Natural killer cell (primary cell): Measurements from ENCODE around the gene FAM8A1. TPM values are rescaled to one million over a fixed set of nuclear protein-coding genes. Genes with fewer than 3 reads are reported as not detected.

Source experiments
- ATAC-seq, 3 donors: fragments of 150-1000 bp in 2 of 3; fragments of 200-7000 bp in 1 of 3; cut with Tn5 transposase; 1 replicate in 1 of 3; 2 replicates in 2 of 3; pipeline ENCODE4 v1.10.0; 2021; ENCODE audit warnings: mild to moderate bottlenecking in 2 of 3, moderate library complexity in 2 of 3
- DNase-seq, 2 donors: peaks; one replicate each; pipeline versions ENCODE4 v3.0.0 to v3.0.0-alpha.2; 2013 to 2021; ENCODE audit warnings: mixed read lengths in 1 of 2
- H3K27ac ChIP-seq: one replicate; pipeline ENCODE4 v1.5.1; 2013; ENCODE audit warnings: mild to moderate bottlenecking, low read length
- H3K27me3 ChIP-seq: one replicate; pipeline ENCODE4 v1.6.1; 2013; ENCODE audit warnings: low read length; ENCODE audit not compliant: control insufficient read depth, insufficient read depth
- H3K36me3 ChIP-seq: one replicate; pipeline ENCODE4 v1.6.1; 2013; ENCODE audit warnings: low read length; ENCODE audit not compliant: control insufficient read depth, insufficient read depth
- H3K4me1 ChIP-seq: one replicate; pipeline ENCODE4 v1.6.1; 2013; ENCODE audit warnings: low read length; ENCODE audit not compliant: control insufficient read depth, insufficient read depth
- H3K4me3 ChIP-seq: one replicate; pipeline ENCODE4 v1.5.1; 2013; ENCODE audit warnings: low read length
- H3K9me3 ChIP-seq: one replicate; pipeline ENCODE4 v1.6.1; 2013; ENCODE audit warnings: low read length; ENCODE audit not compliant: control insufficient read depth, insufficient read depth
- H3K27ac Mint-ChIP-seq, 2 donors: one replicate each; pipeline ENCODE4 v1.8.0; 2022; ENCODE audit warnings: mild to moderate bottlenecking in 2 of 2, mixed read lengths in 2 of 2, moderate library complexity in 1 of 2
- H3K27me3 Mint-ChIP-seq, 2 donors: one replicate each; pipeline ENCODE4 v1.8.0; 2022; ENCODE audit warnings: low read depth in 2 of 2, mixed read lengths in 2 of 2
- H3K36me3 Mint-ChIP-seq: one replicate; pipeline ENCODE4 v1.8.0; 2022; ENCODE audit warnings: mixed read lengths
- H3K4me1 Mint-ChIP-seq, 2 donors: one replicate each; pipeline ENCODE4 v1.8.0; 2022; ENCODE audit warnings: mixed read lengths in 2 of 2
- H3K4me3 Mint-ChIP-seq: one replicate; pipeline ENCODE4 v1.8.0; 2022; ENCODE audit warnings: mild to moderate bottlenecking, moderate library complexity, mixed read lengths
- H3K9me3 Mint-ChIP-seq, 2 donors: one replicate each; pipeline ENCODE4 v1.8.0; 2022; ENCODE audit warnings: mixed read lengths in 2 of 2
- WGBS: methylation state at CpG from one replicate; pipeline ENCODE4 v1.1.7; 2013; ENCODE audit warnings: missing lambda C conversion rate; ENCODE audit not compliant: insufficient coverage; 5-methylcytosine and 5-hydroxymethylcytosine counted together
- intact Hi-C: fragments of 100-400 bp; cut with micrococcal nuclease; formaldehyde crosslinking; loops from one replicate; pipeline ENCODE4 v1.14.2; 2022
- total RNA-seq, 4 donors: library from RNA; stranded (reverse); fragments of 120-200 nt in 1 of 4; gene quantifications; one replicate each; pipeline versions ENCODE4 v1.2.3 to v1.2.4, GENCODE V29; 2013 to 2022
- TF ChIP-seq, protein P1 (sequence below): fragments of 200-600 bp; IDR thresholded peaks from one replicate; pipeline ENCODE4 v1.8.0; 2022; ENCODE audit warnings: antibody characterized with exemption

Gene FAM8A1
- total RNA-seq, 3 donors from 2014 or later (not counting 1 experiment from before 2014, with no cell fraction given) = 32.1 to 45.4 (median 35.5) TPM

DNA sequence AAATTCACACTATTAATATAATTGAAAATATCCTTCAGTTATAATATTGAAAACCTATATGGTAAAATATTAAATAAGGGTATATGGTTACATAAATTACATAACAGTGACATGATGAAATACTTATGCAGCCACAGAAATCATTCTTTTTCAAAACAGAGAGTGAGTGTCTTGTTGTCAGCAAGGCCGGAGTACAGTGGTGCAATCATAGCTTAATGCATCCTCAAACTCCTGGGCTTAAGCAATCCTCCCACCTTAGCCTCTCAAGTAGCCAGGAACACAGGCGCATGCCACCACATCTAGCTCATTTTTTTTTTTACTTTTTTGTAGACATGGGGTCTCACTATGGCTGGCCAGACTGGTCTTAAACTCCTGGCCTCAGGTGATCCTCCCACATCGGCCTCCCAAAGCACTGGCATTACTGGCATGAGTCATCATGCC is 40.4 kb downstream of the FAM8A1 start:
- WGBS = 97% methylated on average over 3 of the region's 3 CpGs
- Mint-ChIP-seq H3K27ac (peak overlapping the region; percentile 49 to 54), H3K27me3 (no peaks in the 10 kb centered on the region), H3K36me3 (peaks cover 34% of the 10 kb centered on the region), H3K4me1 (peaks cover 9 to 23% of the 10 kb centered on the region in 2 donors), H3K9me3 (no peaks in the 10 kb centered on the region), H3K4me3 (no peak overlapping the region)
- TF ChIP-seq, protein P1, sequence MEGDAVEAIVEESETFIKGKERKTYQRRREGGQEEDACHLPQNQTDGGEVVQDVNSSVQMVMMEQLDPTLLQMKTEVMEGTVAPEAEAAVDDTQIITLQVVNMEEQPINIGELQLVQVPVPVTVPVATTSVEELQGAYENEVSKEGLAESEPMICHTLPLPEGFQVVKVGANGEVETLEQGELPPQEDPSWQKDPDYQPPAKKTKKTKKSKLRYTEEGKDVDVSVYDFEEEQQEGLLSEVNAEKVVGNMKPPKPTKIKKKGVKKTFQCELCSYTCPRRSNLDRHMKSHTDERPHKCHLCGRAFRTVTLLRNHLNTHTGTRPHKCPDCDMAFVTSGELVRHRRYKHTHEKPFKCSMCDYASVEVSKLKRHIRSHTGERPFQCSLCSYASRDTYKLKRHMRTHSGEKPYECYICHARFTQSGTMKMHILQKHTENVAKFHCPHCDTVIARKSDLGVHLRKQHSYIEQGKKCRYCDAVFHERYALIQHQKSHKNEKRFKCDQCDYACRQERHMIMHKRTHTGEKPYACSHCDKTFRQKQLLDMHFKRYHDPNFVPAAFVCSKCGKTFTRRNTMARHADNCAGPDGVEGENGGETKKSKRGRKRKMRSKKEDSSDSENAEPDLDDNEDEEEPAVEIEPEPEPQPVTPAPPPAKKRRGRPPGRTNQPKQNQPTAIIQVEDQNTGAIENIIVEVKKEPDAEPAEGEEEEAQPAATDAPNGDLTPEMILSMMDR = no peak
- H3K27ac ChIP-seq = no peak overlapping the region
- ATAC-seq = no peak
- H3K9me3 ChIP-seq = no peaks in the 10 kb centered on the region
- intact Hi-C loops = no loop called here
- H3K4me1 ChIP-seq = no peaks in the 10 kb centered on the region
- H3K36me3 ChIP-seq = peaks cover 80% of the 10 kb centered on the region
- H3K4me3 ChIP-seq = no peak overlapping the region
- no peaks in the 10 kb centered on the region for H3K27me3 ChIP-seq
- DNase-seq = no peak

GRCh38 chr6:17648745-17649144 is 48.6 kb downstream of the FAM8A1 start:
- peaks cover 4% of the 10 kb centered on the region for H3K4me1 ChIP-seq
- H3K27ac ChIP-seq = no peak overlapping the region
- no peak for ATAC-seq
- Mint-ChIP-seq H3K9me3 (no peaks in the 10 kb centered on the region), H3K4me1 (peaks cover 16 to 28% of the 10 kb centered on the region in 2 donors), H3K27me3 (no peaks in the 10 kb centered on the region), H3K4me3 (no peak overlapping the region), H3K27ac (no peak overlapping the region), H3K36me3 (peaks cover 24% of the 10 kb centered on the region)
- 96% methylated on average over 3 of the region's 3 CpGs for WGBS
- intact Hi-C loops = no loop called here
- peaks cover 65% of the 10 kb centered on the region for H3K36me3 ChIP-seq
- no peaks in the 10 kb centered on the region for H3K27me3 ChIP-seq
- DNase-seq = no peak
- no peak overlapping the region for H3K4me3 ChIP-seq
- H3K9me3 ChIP-seq = no peaks in the 10 kb centered on the region
- TF ChIP-seq, protein P1 = no peak

GRCh38 chr6:17650656-17651309 is 50.7 kb downstream of the FAM8A1 start:
- H3K27ac ChIP-seq = no peak overlapping the region
- no peak overlapping the region for H3K4me3 ChIP-seq
- peaks cover 56% of the 10 kb centered on the region for H3K36me3 ChIP-seq
- WGBS = 100% methylated on average over 3 of the region's 3 CpGs
- H3K4me1 ChIP-seq = peaks cover 4% of the 10 kb centered on the region
- TF ChIP-seq, protein P1 = no peak
- Mint-ChIP-seq H3K27ac (peak overlapping the region; percentile 52 to 63), H3K27me3 (no peaks in the 10 kb centered on the region), H3K4me1 (peaks cover 23 to 42% of the 10 kb centered on the region in 2 donors), H3K9me3 (no peaks in the 10 kb centered on the region), H3K4me3 (no peak overlapping the region), H3K36me3 (peaks cover 10% of the 10 kb centered on the region)
- intact Hi-C loops = no loop called here
- DNase-seq (no peak), ATAC-seq (no peak)
- H3K27me3 ChIP-seq = no peaks in the 10 kb centered on the region
- H3K9me3 ChIP-seq = no peaks in the 10 kb centered on the region
